CD4-positive, alpha-beta T cell (primary cell): ENCODE results near the gene POT1. TPM values are rescaled to one million over a fixed set of nuclear protein-coding genes. Genes with fewer than 3 reads are reported as not detected.

ENCODE experiments used
- ATAC-seq: fragments of 200-7000 bp; cut with Tn5 transposase; one replicate; pipeline ENCODE4 v1.10.0; 2022; ENCODE audit warnings: mild to moderate bottlenecking; ENCODE audit not compliant: poor library complexity
- CTCF ChIA-PET: fragments of 350-600 bp; sonication (Branson Sonifier 250); formaldehyde crosslinking; loops from one replicate; lab custom pipeline; 2021; ENCODE audit warnings: antibody characterized with exemption, inconsistent platforms; lab: Charles Lee
- POLR2A ChIA-PET: fragments of 350-600 bp; sonication (Branson Sonifier 250); formaldehyde crosslinking; loops from one replicate; lab custom pipeline; 2021; ENCODE audit warnings: antibody characterized with exemption, inconsistent platforms; lab: Charles Lee
- DNase-seq, 14 experiments: peaks; one replicate each; pipeline ENCODE4 v3.0.0-alpha.2; 2013 to 2020; ENCODE audit warnings: mixed read lengths in 2 of 14
- H3K27ac ChIP-seq, 2 donors: one replicate each; pipeline versions ENCODE4 v1.5.1 to v1.7.0; 2013; ENCODE audit warnings: low read length in 2 of 2, low read depth in 1 of 2, mild to moderate bottlenecking in 1 of 2
- H3K27me3 ChIP-seq, 2 experiments: 1 replicate in 1 of 2; 2 replicates in 1 of 2; pipeline versions ENCODE4 v1.6.1 to v1.7.0; 2013; ENCODE audit warnings: low read length in 2 of 2, control low read depth in 1 of 2, mild to moderate bottlenecking in 1 of 2, moderate library complexity in 1 of 2; ENCODE audit not compliant: insufficient read depth in 2 of 2, control insufficient read depth in 1 of 2
- H3K36me3 ChIP-seq: one replicate; pipeline ENCODE4 v1.6.1; 2013; ENCODE audit warnings: low read length, control low read depth; ENCODE audit not compliant: insufficient read depth
- H3K4me1 ChIP-seq: one replicate; pipeline ENCODE4 v1.6.1; 2013; ENCODE audit warnings: low read length, control low read depth; ENCODE audit not compliant: insufficient read depth
- H3K4me3 ChIP-seq: one replicate; pipeline ENCODE4 v1.5.1; 2013; ENCODE audit warnings: mild to moderate bottlenecking, low read length, moderate library complexity
- H3K9me3 ChIP-seq, 2 experiments: 1 replicate in 1 of 2; 2 replicates in 1 of 2; pipeline versions ENCODE4 v1.6.1 to v1.7.0; 2013; ENCODE audit warnings: low read length in 2 of 2, mild to moderate bottlenecking in 2 of 2, control low read depth in 1 of 2, moderate library complexity in 1 of 2; ENCODE audit not compliant: control insufficient read depth in 1 of 2, insufficient read depth in 1 of 2
- H3K27ac Mint-ChIP-seq: one replicate; pipeline ENCODE4 v1.8.0; 2020; ENCODE audit warnings: mixed read lengths
- H3K27me3 Mint-ChIP-seq: one replicate; pipeline ENCODE4 v1.8.0; 2021; ENCODE audit warnings: mixed read lengths
- H3K36me3 Mint-ChIP-seq: one replicate; pipeline ENCODE4 v1.8.0; 2021; ENCODE audit warnings: low read depth, mixed read lengths
- H3K4me1 Mint-ChIP-seq: one replicate; pipeline ENCODE4 v1.8.0; 2021; ENCODE audit warnings: low read depth, mixed read lengths
- H3K4me3 Mint-ChIP-seq: one replicate; pipeline ENCODE4 v1.8.0; 2020; ENCODE audit warnings: mild to moderate bottlenecking, mixed read lengths
- H3K9me3 Mint-ChIP-seq: one replicate; pipeline ENCODE4 v1.8.0; 2020; ENCODE audit warnings: mixed read lengths
- CTCF ChIP-seq: fragments of 200-600 bp; IDR thresholded peaks from one replicate; pipeline ENCODE4 v1.8.0; 2022; ENCODE audit warnings: antibody characterized with exemption, mild to moderate bottlenecking
- intact Hi-C, 2 experiments: fragments of 100-400 bp; cut with DNase I in 1 of 2; cut with micrococcal nuclease in 1 of 2; formaldehyde crosslinking; loops; one replicate each; pipeline versions ENCODE4 v1.15.1 to v1.9.0; 2023 to 2025; cut with DNase I, micrococcal nuclease
- total RNA-seq, 174 experiments: library from RNA in 2 of 174; stranded (reverse) in 2 of 174; gene quantifications; one replicate each; pipeline ENCODE4 v1.2.3 and lab custom pipeline; 2021 to 2026

Gene POT1
- total RNA-seq, 2 experiments from 2014 or later, result 8.0 to 8.3 TPM

GRCh38 chr7:124934841-124935240 is 5.2 kb upstream of the POT1 start:
- no peak overlapping the region for H3K4me3 Mint-ChIP-seq
- ChIA-PET POLR2A (no interaction called here), CTCF (no interaction called here)
- no peak for DNase-seq
- H3K36me3 Mint-ChIP-seq, result peaks cover under 1% of the 10 kb centered on the region
- no peak for TF ChIP-seq CTCF
- Histone ChIP-seq H3K27ac (no peak overlapping the region), H3K9me3 (no peaks in the 10 kb centered on the region), H3K4me1 (no peaks in the 10 kb centered on the region), H3K4me3 (no peak overlapping the region), H3K36me3 (no peaks in the 10 kb centered on the region), H3K27me3 (peaks cover 0 to 3% of the 10 kb centered on the region in 2 experiments)
- intact Hi-C loops, result loop anchor here in 1 of 2 experiments (5.0 kb wide), 2 partner anchors 1188 to 1373 kb away; partner anchors contain the start of gene WASL
- no peaks in the 10 kb centered on the region for H3K9me3 Mint-ChIP-seq
- no peak for ATAC-seq
- H3K27me3 Mint-ChIP-seq, result no peaks in the 10 kb centered on the region
- peaks cover 3% of the 10 kb centered on the region for H3K4me1 Mint-ChIP-seq
- no peak overlapping the region for H3K27ac Mint-ChIP-seq

- no peaks in the 10 kb centered on the region for H3K27me3 ChIP-seq
- TF ChIP-seq CTCF, result no peak
- Mint-ChIP-seq H3K36me3 (peaks cover 21% of the 10 kb centered on the region), H3K27ac (peak overlapping the region; percentile 8), H3K9me3 (no peaks in the 10 kb centered on the region), H3K4me3 (peak overlapping the region; percentile 64), H3K27me3 (no peaks in the 10 kb centered on the region), H3K4me1 (peaks cover 35% of the 10 kb centered on the region)
- H3K9me3 ChIP-seq, result no peaks in the 10 kb centered on the region
- ATAC-seq, result no peak
- no peaks in the 10 kb centered on the region for H3K36me3 ChIP-seq
- no peak overlapping the region for H3K4me3 ChIP-seq
- intact Hi-C loops, result loop anchor here in 1 of 2 experiments (5.0 kb wide), 2 partner anchors 1184 to 1369 kb away; partner anchors contain the start of gene WASL
- no peak overlapping the region for H3K27ac ChIP-seq
- ChIA-PET POLR2A (interaction anchor here (0.6 to 2.2 kb wide), 2 partner anchors 14 to 1182 kb away, joined by 3 to 10 read pairs; partner anchors contain the start of gene WASL), CTCF (no interaction called here)
- peak in 2 of 14 experiments; percentile 7 to 21 for DNase-seq
- H3K4me1 ChIP-seq, result peaks cover 9% of the 10 kb centered on the region
These were observed 1.3 kb upstream of the POT1 start for GRCh38 chr7:124930655-124931597.

- POLR2A ChIA-PET, result interaction anchor here (0.6 to 2.2 kb wide), 4 partner anchors 9 to 1372 kb away, joined by 3 to 10 read pairs (median 4); partner anchors contain the start of gene WASL
- intact Hi-C loops, result loop anchor here in 1 of 2 experiments (5.0 kb wide), 2 partner anchors 1183 to 1368 kb away; partner anchors contain the start of gene WASL
- TF ChIP-seq CTCF, result no peak
- no peaks in the 10 kb centered on the region for H3K27me3 ChIP-seq
- Mint-ChIP-seq H3K4me1 (peaks cover 42% of the 10 kb centered on the region), H3K27ac (peak overlapping the region; percentile 88), H3K4me3 (peak overlapping the region; percentile 90), H3K9me3 (no peaks in the 10 kb centered on the region), H3K36me3 (peaks cover 28% of the 10 kb centered on the region), H3K27me3 (no peaks in the 10 kb centered on the region)
- DNase-seq, result no peak
- H3K36me3 ChIP-seq, result no peaks in the 10 kb centered on the region
- no peaks in the 10 kb centered on the region for H3K9me3 ChIP-seq
- CTCF ChIA-PET, result no interaction called here
- H3K27ac ChIP-seq, result peak overlapping the region; percentile 77 to 90
- H3K4me1 ChIP-seq, result peaks cover 9% of the 10 kb centered on the region
- no peak for ATAC-seq
- H3K4me3 ChIP-seq, result peak overlapping the region; percentile 76
These were observed 573 bp upstream of the POT1 start for GRCh38 chr7:124930173-124930623.
